ENCODE results near the gene BCAS3. TPM values are rescaled to one million over a fixed set of nuclear protein-coding genes. Genes with fewer than 3 reads are reported as not detected.

BCAS3 gene
- total RNA-seq, 6 experiments from 2014 or later = 9.2 to 22.1 (median 14.2) TPM

DNA sequence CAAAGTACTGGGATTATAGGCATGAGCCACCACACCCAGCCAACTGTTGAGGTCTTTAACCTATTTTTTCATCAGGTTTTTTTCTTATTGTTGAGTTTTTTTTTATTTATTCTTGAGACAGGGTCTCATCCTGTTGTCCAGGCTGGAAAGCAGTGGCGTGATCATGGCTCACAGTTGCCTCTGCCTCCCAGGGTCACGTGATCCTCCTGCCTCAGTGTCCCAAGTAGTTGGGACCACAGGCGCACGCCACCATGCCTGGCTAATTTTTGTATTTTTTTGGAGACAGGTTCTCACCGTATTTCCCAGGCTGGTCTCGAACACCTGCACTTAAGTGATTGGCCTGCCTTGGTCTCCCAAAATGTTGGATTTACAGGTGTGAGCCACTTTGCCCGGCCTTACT is 95.9 kb downstream of the BCAS3 start:
- H3K27me3 ChIP-seq = no peaks in the 10 kb centered on the region
- TF ChIP-seq POLR2A (IDR thresholded peaks at IDR 0.05) = no peak
- TF ChIP-seq, protein P1, sequence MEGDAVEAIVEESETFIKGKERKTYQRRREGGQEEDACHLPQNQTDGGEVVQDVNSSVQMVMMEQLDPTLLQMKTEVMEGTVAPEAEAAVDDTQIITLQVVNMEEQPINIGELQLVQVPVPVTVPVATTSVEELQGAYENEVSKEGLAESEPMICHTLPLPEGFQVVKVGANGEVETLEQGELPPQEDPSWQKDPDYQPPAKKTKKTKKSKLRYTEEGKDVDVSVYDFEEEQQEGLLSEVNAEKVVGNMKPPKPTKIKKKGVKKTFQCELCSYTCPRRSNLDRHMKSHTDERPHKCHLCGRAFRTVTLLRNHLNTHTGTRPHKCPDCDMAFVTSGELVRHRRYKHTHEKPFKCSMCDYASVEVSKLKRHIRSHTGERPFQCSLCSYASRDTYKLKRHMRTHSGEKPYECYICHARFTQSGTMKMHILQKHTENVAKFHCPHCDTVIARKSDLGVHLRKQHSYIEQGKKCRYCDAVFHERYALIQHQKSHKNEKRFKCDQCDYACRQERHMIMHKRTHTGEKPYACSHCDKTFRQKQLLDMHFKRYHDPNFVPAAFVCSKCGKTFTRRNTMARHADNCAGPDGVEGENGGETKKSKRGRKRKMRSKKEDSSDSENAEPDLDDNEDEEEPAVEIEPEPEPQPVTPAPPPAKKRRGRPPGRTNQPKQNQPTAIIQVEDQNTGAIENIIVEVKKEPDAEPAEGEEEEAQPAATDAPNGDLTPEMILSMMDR (IDR thresholded peaks at IDR 0.05) = no peak
- 98% methylated on average over 6 of the region's 7 CpGs for WGBS (ENCODE audit: insufficient coverage, low coverage, low lambda C conversion rate, missing lambda C conversion rate)
- no peaks in the 10 kb centered on the region for H3K9me3 ChIP-seq
- H3K36me3 ChIP-seq = no peaks in the 10 kb centered on the region
- ATAC-seq (no peak), DNase-seq (no peak)
- intact Hi-C loops (cut with DNase I) = no loop called here
- H3K4me3 ChIP-seq = no peak overlapping the region
- no peaks in the 10 kb centered on the region for H3K4me1 ChIP-seq
- no peak overlapping the region for H3K27ac ChIP-seq

DNA sequence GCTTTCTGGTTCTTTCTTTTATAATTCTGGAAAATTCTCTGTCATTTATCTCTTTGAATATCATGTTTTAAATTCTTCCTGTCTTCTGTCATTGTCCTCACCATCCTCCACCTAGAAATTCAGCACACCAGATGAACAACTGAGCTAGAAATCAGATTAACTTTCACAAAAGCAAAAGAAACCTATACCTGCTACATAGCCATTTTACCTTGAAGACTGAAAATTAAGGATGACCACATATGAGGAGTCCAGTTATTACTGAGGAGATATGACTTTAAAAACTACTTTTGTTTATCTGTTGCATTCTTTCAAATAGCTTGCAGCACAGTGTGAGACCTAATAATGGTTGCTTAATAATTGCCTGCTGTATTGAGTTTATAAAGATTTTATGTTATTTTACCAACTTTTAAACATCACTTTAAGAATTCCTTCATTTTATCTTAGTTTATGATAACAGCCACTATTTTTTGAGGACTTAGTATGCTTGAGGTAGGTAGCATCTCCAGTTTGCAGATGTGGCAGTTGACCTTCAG is 104.3 kb downstream of the BCAS3 start:
- Histone ChIP-seq H3K4me3 (no peak overlapping the region), H3K9me3 (no peaks in the 10 kb centered on the region), H3K27me3 (no peaks in the 10 kb centered on the region), H3K4me1 (no peaks in the 10 kb centered on the region), H3K36me3 (no peaks in the 10 kb centered on the region), H3K27ac (no peak overlapping the region)
- DNase-seq (no peak), ATAC-seq (no peak)
- intact Hi-C loops (cut with DNase I) = no loop called here
- no peak for TF ChIP-seq POLR2A (IDR thresholded peaks at IDR 0.05)
- TF ChIP-seq, protein P1 (IDR thresholded peaks at IDR 0.05) = no peak

DNA sequence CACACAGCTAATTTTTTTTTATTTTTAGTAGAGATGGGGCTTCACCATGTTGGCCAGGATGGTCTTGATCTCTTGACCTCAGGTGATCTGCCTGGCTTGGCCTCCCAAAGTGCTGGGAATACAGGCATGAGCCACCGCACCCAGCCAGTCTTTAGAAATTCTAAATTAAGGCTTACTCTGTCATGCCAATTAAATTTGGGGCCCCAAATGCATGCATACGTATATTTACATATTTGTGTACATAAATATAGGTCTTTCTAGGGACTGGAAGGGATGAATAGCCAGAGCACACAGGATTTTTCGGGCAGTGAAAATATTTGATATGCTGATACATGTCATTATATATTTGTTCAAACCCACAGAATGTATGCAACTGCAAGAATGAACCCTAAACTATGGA is 105.1 kb downstream of the BCAS3 start:
- no peak for DNase-seq
- Histone ChIP-seq H3K36me3 (no peaks in the 10 kb centered on the region), H3K4me3 (no peak overlapping the region), H3K27ac (no peak overlapping the region), H3K27me3 (no peaks in the 10 kb centered on the region), H3K4me1 (no peaks in the 10 kb centered on the region), H3K9me3 (no peaks in the 10 kb centered on the region)
- no peak for ATAC-seq
- intact Hi-C loops (cut with DNase I) = no loop called here
- 88% methylated on average over 3 of the region's 3 CpGs for WGBS (ENCODE audit: insufficient coverage, low coverage, low lambda C conversion rate, missing lambda C conversion rate)
- no peak for TF ChIP-seq POLR2A (IDR thresholded peaks at IDR 0.05)
- TF ChIP-seq, protein P1 (IDR thresholded peaks at IDR 0.05) = no peak

DNA sequence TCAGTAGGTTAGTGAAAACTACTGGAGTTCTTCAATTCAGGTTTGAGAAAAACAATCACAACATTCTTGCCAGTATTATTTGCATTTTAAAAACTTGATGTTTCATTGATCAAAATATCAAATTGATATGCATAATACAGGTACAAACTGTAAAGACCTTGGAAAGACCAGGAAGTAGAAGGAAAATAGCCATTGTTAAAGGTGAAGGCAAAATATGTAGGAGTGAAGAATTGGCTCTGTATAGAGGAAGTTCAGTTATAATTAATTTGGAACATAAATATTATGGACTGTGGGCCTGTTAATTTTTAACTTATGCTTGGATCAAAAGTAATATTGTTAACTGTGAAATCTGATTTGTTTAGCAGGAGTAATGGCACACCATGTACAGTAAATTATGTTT is 112.6 kb downstream of the BCAS3 start:
- Histone ChIP-seq H3K4me1 (no peaks in the 10 kb centered on the region), H3K27ac (no peak overlapping the region), H3K4me3 (no peak overlapping the region), H3K9me3 (no peaks in the 10 kb centered on the region), H3K27me3 (no peaks in the 10 kb centered on the region), H3K36me3 (no peaks in the 10 kb centered on the region)
- ATAC-seq = peak in 1 of 4 donors; percentile 33
- no peak for DNase-seq
- intact Hi-C loops (cut with DNase I) = no loop called here
- TF ChIP-seq, protein P1 (IDR thresholded peaks at IDR 0.05) = no peak
- no peak for TF ChIP-seq POLR2A (IDR thresholded peaks at IDR 0.05)

DNA sequence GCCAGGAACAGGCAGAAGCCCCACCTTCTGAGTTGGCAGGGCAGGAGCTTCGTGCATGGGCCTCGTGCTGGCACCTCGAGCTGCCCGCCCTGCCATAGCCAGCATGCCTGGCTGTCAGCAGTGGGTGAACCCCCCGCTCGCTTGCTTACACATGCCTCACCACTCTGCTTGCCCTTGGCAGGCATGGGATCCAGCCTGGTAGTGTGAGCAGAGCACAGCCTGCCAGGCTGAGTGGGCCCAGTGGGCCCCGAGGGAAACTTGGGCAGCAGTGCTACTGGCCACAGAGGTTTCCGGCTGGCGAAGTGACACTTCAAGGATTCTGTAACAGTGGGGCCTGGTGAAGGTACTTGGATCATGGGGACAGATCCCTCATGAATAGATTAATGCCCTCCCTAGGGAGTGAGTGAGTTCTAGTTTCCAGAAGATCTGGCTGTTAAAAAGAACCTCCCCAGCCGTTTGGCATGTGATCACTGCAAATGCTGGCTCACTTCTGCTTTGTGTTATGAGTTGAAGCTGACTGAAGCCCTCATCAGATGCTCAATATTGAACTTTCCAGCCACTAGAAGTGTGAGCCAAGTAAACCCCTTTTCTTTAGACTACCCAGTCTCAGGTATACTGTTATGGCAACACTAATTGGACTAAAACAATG is 114.7 kb downstream of the BCAS3 start:
- Histone ChIP-seq H3K27me3 (no peaks in the 10 kb centered on the region), H3K4me1 (no peaks in the 10 kb centered on the region), H3K4me3 (no peak overlapping the region), H3K27ac (no peak overlapping the region), H3K36me3 (no peaks in the 10 kb centered on the region), H3K9me3 (no peaks in the 10 kb centered on the region)
- no peak for ATAC-seq
- no peak for TF ChIP-seq POLR2A (IDR thresholded peaks at IDR 0.05)
- TF ChIP-seq, protein P1 (IDR thresholded peaks at IDR 0.05) = no peak
- intact Hi-C loops (cut with DNase I) = no loop called here
- no peak for DNase-seq
- WGBS (ENCODE audit: insufficient coverage, low coverage, low lambda C conversion rate, missing lambda C conversion rate) = 100% methylated on average over 1 of the region's 10 CpGs
